OCI-LY1 (cell line): ENCODE measurements around the gene VPS52.
A peak's percentile ranks its signal among the peaks of the same experiment; 100 is the strongest.

Source experiments
- CTCF ChIP-seq: fragments of 200-600 bp; sonication (generic), shearing (Covaris generic); IDR thresholded peaks from 2 replicates; pipeline ENCODE4 v1.5.1; 2017; ENCODE audit warnings: mild to moderate bottlenecking, antibody characterized with exemption, low read length, moderate library complexity, mixed read lengths
- EZH2 ChIP-seq: fragments of 200-600 bp; sonication (generic), shearing (Covaris generic); IDR thresholded peaks from 2 replicates; pipeline ENCODE4 v1.8.0; 2017; ENCODE audit warnings: borderline replicate concordance, mixed run types, mild to moderate bottlenecking, antibody characterized with exemption, low read length, moderate library complexity, mixed read lengths

- TF ChIP-seq CTCF (0 out of 2 replicates have a peak, but pooled peaks have one; percentile 20), EZH2 (no peak)
These were observed 22.5 kb downstream of the VPS52 start for GRCh38 chr6:33248932-33249731.
